ENCODE results near the gene STK32B.

The STK32B gene

GRCh38 chr4:5191831-5192230 is 140.6 kb downstream of the STK32B start:
- TF ChIP-seq CREB1 (IDR thresholded peaks at IDR 0.05; ENCODE audit: low read depth) (no peak), ZBTB7A (IDR thresholded peaks at IDR 0.05; ENCODE audit: low read depth) (no peak), TEAD4 (IDR thresholded peaks at IDR 0.05) (no peak), EP300 (IDR thresholded peaks at IDR 0.05; ENCODE audit: borderline replicate concordance) (no peak)

GRCh38 chr4:5192271-5192670 is 141.0 kb downstream of the STK32B start:
- no peak for TF ChIP-seq CREB1 (IDR thresholded peaks at IDR 0.05; ENCODE audit: low read depth)
- TF ChIP-seq, protein P1, sequence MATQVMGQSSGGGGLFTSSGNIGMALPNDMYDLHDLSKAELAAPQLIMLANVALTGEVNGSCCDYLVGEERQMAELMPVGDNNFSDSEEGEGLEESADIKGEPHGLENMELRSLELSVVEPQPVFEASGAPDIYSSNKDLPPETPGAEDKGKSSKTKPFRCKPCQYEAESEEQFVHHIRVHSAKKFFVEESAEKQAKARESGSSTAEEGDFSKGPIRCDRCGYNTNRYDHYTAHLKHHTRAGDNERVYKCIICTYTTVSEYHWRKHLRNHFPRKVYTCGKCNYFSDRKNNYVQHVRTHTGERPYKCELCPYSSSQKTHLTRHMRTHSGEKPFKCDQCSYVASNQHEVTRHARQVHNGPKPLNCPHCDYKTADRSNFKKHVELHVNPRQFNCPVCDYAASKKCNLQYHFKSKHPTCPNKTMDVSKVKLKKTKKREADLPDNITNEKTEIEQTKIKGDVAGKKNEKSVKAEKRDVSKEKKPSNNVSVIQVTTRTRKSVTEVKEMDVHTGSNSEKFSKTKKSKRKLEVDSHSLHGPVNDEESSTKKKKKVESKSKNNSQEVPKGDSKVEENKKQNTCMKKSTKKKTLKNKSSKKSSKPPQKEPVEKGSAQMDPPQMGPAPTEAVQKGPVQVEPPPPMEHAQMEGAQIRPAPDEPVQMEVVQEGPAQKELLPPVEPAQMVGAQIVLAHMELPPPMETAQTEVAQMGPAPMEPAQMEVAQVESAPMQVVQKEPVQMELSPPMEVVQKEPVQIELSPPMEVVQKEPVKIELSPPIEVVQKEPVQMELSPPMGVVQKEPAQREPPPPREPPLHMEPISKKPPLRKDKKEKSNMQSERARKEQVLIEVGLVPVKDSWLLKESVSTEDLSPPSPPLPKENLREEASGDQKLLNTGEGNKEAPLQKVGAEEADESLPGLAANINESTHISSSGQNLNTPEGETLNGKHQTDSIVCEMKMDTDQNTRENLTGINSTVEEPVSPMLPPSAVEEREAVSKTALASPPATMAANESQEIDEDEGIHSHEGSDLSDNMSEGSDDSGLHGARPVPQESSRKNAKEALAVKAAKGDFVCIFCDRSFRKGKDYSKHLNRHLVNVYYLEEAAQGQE (IDR thresholded peaks at IDR 0.05; ENCODE audit: low read depth) = no peak
- no peak for TF ChIP-seq CEBPB (IDR thresholded peaks at IDR 0.05)
- TF ChIP-seq EP300 (IDR thresholded peaks at IDR 0.05; ENCODE audit: borderline replicate concordance) = no peak

DNA sequence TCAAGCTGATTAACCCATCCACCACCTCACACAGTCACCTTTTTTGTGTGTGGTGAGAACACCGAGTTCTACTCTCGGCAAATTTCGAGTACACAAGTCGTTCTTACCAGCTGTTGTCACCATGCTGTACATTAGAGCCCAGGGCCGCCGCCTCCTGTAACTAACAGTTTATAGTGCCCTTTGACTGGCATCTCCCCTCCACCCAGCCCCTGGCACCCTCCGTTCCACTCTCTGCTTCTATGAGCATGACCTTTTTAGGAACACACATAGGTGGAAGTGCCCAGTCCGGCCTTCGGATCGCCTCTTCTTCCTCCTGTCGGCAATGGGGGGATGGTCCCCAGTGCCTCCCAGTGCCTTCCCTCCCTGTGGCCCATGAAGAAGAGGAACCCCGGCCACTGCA is 141.4 kb downstream of the STK32B start:
- TF ChIP-seq ZBTB7A (IDR thresholded peaks at IDR 0.05; ENCODE audit: low read depth) (no peak), CREB1 (IDR thresholded peaks at IDR 0.05; ENCODE audit: low read depth) (no peak), TCF12 (IDR thresholded peaks at IDR 0.05; ENCODE audit: low read depth) (no peak), EGR1 (IDR thresholded peaks at IDR 0.05) (no peak), CEBPB (IDR thresholded peaks at IDR 0.05) (no peak), FOXM1 (IDR thresholded peaks at IDR 0.05; ENCODE audit: borderline replicate concordance, low read depth) (no peak), NFIC (IDR thresholded peaks at IDR 0.05) (no peak), RAD21 (IDR thresholded peaks at IDR 0.05; ENCODE audit: low read depth) (no peak)
- TF ChIP-seq, protein P2, sequence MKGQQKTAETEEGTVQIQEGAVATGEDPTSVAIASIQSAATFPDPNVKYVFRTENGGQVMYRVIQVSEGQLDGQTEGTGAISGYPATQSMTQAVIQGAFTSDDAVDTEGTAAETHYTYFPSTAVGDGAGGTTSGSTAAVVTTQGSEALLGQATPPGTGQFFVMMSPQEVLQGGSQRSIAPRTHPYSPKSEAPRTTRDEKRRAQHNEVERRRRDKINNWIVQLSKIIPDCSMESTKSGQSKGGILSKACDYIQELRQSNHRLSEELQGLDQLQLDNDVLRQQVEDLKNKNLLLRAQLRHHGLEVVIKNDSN (IDR thresholded peaks at IDR 0.05) = no peak
- TF ChIP-seq, protein P3, sequence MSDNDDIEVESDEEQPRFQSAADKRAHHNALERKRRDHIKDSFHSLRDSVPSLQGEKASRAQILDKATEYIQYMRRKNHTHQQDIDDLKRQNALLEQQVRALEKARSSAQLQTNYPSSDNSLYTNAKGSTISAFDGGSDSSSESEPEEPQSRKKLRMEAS (IDR thresholded peaks at IDR 0.05) = no peak
- TF ChIP-seq, protein P1 (IDR thresholded peaks at IDR 0.05; ENCODE audit: low read depth) = no peak

DNA sequence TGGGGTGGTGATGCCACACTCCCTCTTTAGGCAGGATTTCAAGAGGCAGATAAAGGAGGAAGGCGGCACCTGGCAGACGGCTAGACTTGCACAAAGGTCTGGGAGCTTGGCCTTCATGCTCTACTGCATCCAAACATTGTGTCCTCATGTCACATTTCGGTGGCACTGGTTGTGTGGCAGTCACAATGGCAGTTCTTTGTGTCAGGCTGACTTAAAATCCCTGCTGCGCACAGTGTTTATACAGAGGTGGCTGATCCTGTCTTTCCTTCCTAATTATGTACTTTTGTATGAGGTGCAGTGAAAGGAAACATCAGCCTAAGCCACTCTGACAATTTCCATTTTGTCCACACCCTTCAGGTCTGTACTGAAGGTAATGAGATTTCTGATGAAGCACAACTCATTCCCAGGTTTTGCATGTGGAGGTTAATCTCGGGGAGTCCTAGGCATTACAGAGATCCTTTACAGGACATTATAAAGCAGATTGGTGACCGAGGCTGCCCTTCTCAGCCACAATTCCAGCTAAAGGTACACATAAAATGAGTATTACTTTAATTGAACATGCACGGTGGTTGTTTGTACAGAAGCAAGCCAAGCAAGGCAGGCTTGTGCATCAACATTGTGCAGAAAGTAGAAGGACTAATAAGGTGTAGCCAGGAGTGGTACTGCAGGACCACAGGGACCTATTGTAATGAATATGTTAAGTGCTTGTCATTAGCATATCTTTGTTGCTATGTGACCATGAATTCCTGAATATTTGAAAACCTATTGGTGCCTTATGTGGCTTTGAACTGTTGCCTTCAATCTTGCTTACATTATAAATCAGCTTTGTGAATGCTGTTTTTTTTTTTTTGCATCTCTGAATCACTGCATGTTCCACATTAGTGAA is 147.6 kb downstream of the STK32B start:
- TF ChIP-seq, protein P2 (IDR thresholded peaks at IDR 0.05) = no peak
- no peak for TF ChIP-seq CEBPB (IDR thresholded peaks at IDR 0.05)
- TF ChIP-seq TEAD4 (IDR thresholded peaks at IDR 0.05) = no peak
- TF ChIP-seq NFIC (IDR thresholded peaks at IDR 0.05) = no peak

GRCh38 chr4:5199912-5200311 is 148.6 kb downstream of the STK32B start:
- TF ChIP-seq TEAD4 (IDR thresholded peaks at IDR 0.05) = no peak
- no peak for TF ChIP-seq TCF12 (IDR thresholded peaks at IDR 0.05; ENCODE audit: low read depth)
- TF ChIP-seq CREB1 (IDR thresholded peaks at IDR 0.05; ENCODE audit: low read depth) = no peak
- TF ChIP-seq EP300 (IDR thresholded peaks at IDR 0.05; ENCODE audit: borderline replicate concordance) = no peak
- TF ChIP-seq CEBPB (IDR thresholded peaks at IDR 0.05) = no peak
- TF ChIP-seq, protein P2 (IDR thresholded peaks at IDR 0.05) = no peak
- TF ChIP-seq NFIC (IDR thresholded peaks at IDR 0.05) = no peak
- TF ChIP-seq, protein P1 (IDR thresholded peaks at IDR 0.05; ENCODE audit: low read depth) = no peak

Data from Ishikawa (cell line).